K562 (cell line): ENCODE measurements around the gene PCDHGA7. TPM values are rescaled to one million over a fixed set of nuclear protein-coding genes. Genes with fewer than 3 reads are reported as not detected.

Experiments used
- ATAC-seq: fragments of 200-7000 bp; cut with Tn5 transposase; 3 replicates; pipeline ENCODE4 v1.9.1; 2020; ENCODE audit warnings: moderate library complexity
- BruUV-seq: library from RNA; stranded (reverse); fragments of 400-500 nt; replicated peaks from 2 replicates; lab custom pipeline; 2021; lab: Mats Ljungman, UMichigan
- CTCF ChIA-PET: fragments of 300-600 bp; formaldehyde crosslinking; extraction: SDS; loops from one replicate; lab custom pipeline; 2021; ENCODE audit warnings: low intra/inter-chr PET ratio; lab: Yijun Ruan, JAX
- POLR2A ChIA-PET: fragments of 300-600, 350-650 bp; sonication (Branson Sonifier 250); formaldehyde crosslinking; extraction: SDS; loops from one replicate; lab custom pipeline; 2021; ENCODE audit warnings: antibody characterized with exemption, inconsistent platforms; lab: Yijun Ruan, JAX
- DNase-seq, 4 experiments: peaks; one replicate each; pipeline versions ENCODE4 v3.0.0 to v3.0.0-alpha.2; 2011 to 2018; ENCODE audit warnings: low spot score in 3 of 4, mixed read lengths in 3 of 4; ENCODE audit errors: extremely low read depth in 1 of 4
- FAIRE-seq: peaks from 2 replicates; lab custom pipeline; 2011; peaks lifted over from hg19 to GRCh38; lab: Jason Lieb, UNC
- H2AFZ ChIP-seq: 2 replicates; pipeline ENCODE4 v1.6.0; 2011; ENCODE audit warnings: low read depth, low read length, control low read depth, inconsistent platforms
- H3K27ac ChIP-seq: fragments of 200-600 bp; 3 replicates; pipeline ENCODE4 v1.8.0; 2011; ENCODE audit warnings: low read depth, mild to moderate bottlenecking, control low read depth, inconsistent platforms, low read length, moderate library complexity, mixed read lengths; ENCODE audit errors: extremely low read depth
- H3K27me3 ChIP-seq, 2 experiments: fragments of 300-600 bp in 1 of 2; 2 replicates in 1 of 2; 3 replicates in 1 of 2; pipeline versions ENCODE4 v1.6.0 to v1.8.0; 2011; ENCODE audit warnings: inconsistent platforms in 2 of 2, low read length in 2 of 2, mild to moderate bottlenecking in 1 of 2, mixed read lengths in 1 of 2, moderate library complexity in 1 of 2; ENCODE audit not compliant: control insufficient read depth in 2 of 2, insufficient read depth in 2 of 2
- H3K36me3 ChIP-seq: fragments of 300-600 bp; 3 replicates; pipeline ENCODE4 v1.8.0; 2011; ENCODE audit warnings: mild to moderate bottlenecking, low read length, inconsistent platforms; ENCODE audit not compliant: control insufficient read depth, insufficient read depth
- H3K4me1 ChIP-seq, 2 experiments: fragments of 200-600 bp in 1 of 2; replicated peaks in 1 of 2; 2 replicates in 1 of 2; 3 replicates in 1 of 2; pipeline versions ENCODE4 v1.5.1 to v1.8.0; 2011; ENCODE audit warnings: inconsistent platforms in 2 of 2, low read length in 2 of 2, mild to moderate bottlenecking in 1 of 2, mixed read lengths in 1 of 2, moderate library complexity in 1 of 2; ENCODE audit not compliant: control insufficient read depth in 2 of 2, insufficient read depth in 2 of 2
- H3K4me2 ChIP-seq: 2 replicates; pipeline ENCODE4 v1.6.1; 2011; ENCODE audit warnings: low read length, control low read depth, inconsistent platforms, mixed read lengths; ENCODE audit not compliant: insufficient read depth
- H3K4me3 ChIP-seq: fragments of 200-600 bp; sonication (generic), shearing (Covaris generic); 2 replicates; pipeline ENCODE4 v1.5.1; 2016; ENCODE audit warnings: control low read depth, inconsistent platforms
- H3K79me2 ChIP-seq: fragments of 200-600 bp; 3 replicates; pipeline ENCODE4 v1.8.0; 2011; ENCODE audit warnings: low read length, inconsistent platforms; ENCODE audit not compliant: control insufficient read depth, insufficient read depth
- H3K9ac ChIP-seq, 2 experiments: 2 replicates each; pipeline versions ENCODE4 v1.6.0 to v1.6.1; 2011; ENCODE audit warnings: low read depth in 2 of 2, low read length in 2 of 2, control low read depth in 1 of 2, inconsistent platforms in 1 of 2, mild to moderate bottlenecking in 1 of 2, mixed read lengths in 1 of 2; ENCODE audit not compliant: insufficient read depth in 1 of 2
- H3K9me1 ChIP-seq: one replicate; pipeline ENCODE4 v1.6.0; 2011; ENCODE audit warnings: inconsistent platforms, mild to moderate bottlenecking, low read length, moderate library complexity; ENCODE audit not compliant: control insufficient read depth, insufficient read depth
- H3K9me3 ChIP-seq: replicated peaks from 2 replicates; pipeline ENCODE4 v1.5.1; 2011; ENCODE audit warnings: low read depth, low read length, inconsistent platforms; ENCODE audit not compliant: control insufficient read depth, insufficient read depth
- H4K20me1 ChIP-seq: replicated peaks from 2 replicates; pipeline ENCODE4 v1.6.1; 2011; ENCODE audit warnings: low read length, inconsistent platforms, mixed read lengths; ENCODE audit not compliant: control insufficient read depth, insufficient read depth
- REST ChIP-seq, 2 experiments: fragments of 450-650 bp; formaldehyde crosslinking in 1 of 2; IDR thresholded peaks; 2 replicates each; pipeline versions ENCODE4 v1.4.0 to v1.6.1; 2014 to 2020; ENCODE audit warnings: mild to moderate bottlenecking in 2 of 2, borderline replicate concordance in 1 of 2, low read depth in 1 of 2
- ZNF589 ChIP-seq: fragments of 200-800 bp; sonication (Bioruptor generic); IDR thresholded peaks from 2 replicates; pipeline ENCODE4 v1.6.1; 2016; ENCODE audit warnings: low read depth, missing genetic modification characterization, missing compliant biosample characterization
- WGBS: fragments of 100-300 bp; shearing (Covaris generic); methylation state at CpG from one replicate; pipeline ENCODE4 v1.1.6; 2016; ENCODE audit warnings: low coverage, mixed read lengths; ENCODE audit not compliant: insufficient coverage; ENCODE audit errors: missing lambda C conversion rate; 5-methylcytosine and 5-hydroxymethylcytosine counted together
- in situ Hi-C: fragments of 300-500 bp; cut with MboI; formaldehyde crosslinking; loops from 4 replicates; pipeline ENCODE4 v1.15.0; 2018; ENCODE audit warnings: inconsistent platforms, mixed read lengths
- intact Hi-C: fragments of 100-400 bp; cut with micrococcal nuclease; formaldehyde crosslinking; loops from 2 replicates; pipeline ENCODE4 v1.14.2; 2022
- polyA plus RNA-seq, 8 experiments: library from polyadenylated mRNA; depleted of rRNA in 4 of 8; stranded (reverse) in 5 of 8; unstranded in 3 of 8; fragments of >200 nt; fragmentation: Nextera tagmentation in 2 of 8; fragmentation: Illumina TruSeq in 1 of 8; extraction: Ambion mirVana in 2 of 8; extraction: Trizol in 1 of 8; gene quantifications; 2 replicates each; pipeline versions ENCODE4 v1.2.1 to v1.2.3, GENCODE V29; 2011 to 2014; ENCODE audit warnings: inconsistent platforms in 1 of 8, missing spikeins in 1 of 8
- total RNA-seq, 7 experiments: library from RNA; depleted of rRNA in 6 of 7; stranded (reverse); fragments of >200 nt in 6 of 7; fragmentation: Illumina TruSeq in 2 of 7; extraction: Trizol in 2 of 7; gene quantifications; 2 replicates each; pipeline versions ENCODE4 v1.2.1 to v1.2.3, GENCODE V29; 2011 to 2021; ENCODE audit warnings: low replicate concordance in 1 of 7
- TF ChIP-seq, protein P1 (sequence below), 2 experiments: IDR thresholded peaks; 2 replicates each; pipeline ENCODE4 v1.6.1; 2011; ENCODE audit warnings: borderline replicate concordance in 1 of 2, control low read depth in 1 of 2, low read depth in 1 of 2, low read length in 1 of 2, mild to moderate bottlenecking in 1 of 2, mixed read lengths in 1 of 2, moderate library complexity in 1 of 2; ENCODE audit not compliant: insufficient read depth in 1 of 2, insufficient read length in 1 of 2, poor library complexity in 1 of 2, severe bottlenecking in 1 of 2; ENCODE audit errors: extremely low read depth in 1 of 2

The PCDHGA7 gene
- total and polyA plus RNA-seq, 9 of the 15 experiments (the other 6 are each of a cell fraction or from before 2014, with no cell fraction given): 0.03 to 0.11 (median 0.06) TPM; not detected in 5

DNA sequence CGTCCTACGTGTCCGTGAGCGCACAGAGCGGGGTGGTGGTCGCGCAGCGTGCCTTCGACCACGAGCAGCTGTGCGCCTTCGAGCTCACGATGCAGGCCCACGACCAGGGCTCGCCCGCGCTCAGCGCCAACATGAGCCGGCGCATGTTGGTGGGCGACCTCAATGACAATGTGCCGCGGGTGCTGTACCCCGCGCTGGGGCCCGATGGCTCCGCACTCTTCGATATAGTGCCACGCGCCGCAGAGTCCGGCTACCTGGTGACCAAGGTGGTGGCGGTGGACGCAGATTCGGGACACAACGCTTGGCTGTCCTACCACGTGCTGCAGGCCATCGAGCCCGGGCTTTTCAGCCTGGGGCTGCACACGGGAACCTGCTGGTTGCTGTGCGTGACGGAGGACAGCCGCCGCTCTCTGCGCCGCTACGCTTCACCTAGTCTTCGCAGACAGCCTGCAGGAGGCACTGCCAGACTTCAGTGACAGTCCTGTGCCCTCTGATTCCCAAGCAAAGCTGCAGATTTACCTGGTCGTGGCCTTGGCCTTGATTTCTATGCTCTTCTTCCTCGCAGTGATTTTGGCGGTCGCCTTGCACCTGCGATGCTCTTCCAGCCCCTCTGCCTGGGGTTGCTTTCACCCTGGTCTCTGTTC lies 45.4 kb downstream of the PCDHGA7 start:
- Histone ChIP-seq H3K79me2 (no peaks in the 10 kb centered on the region), H3K9me1 (no peaks in the 10 kb centered on the region), H3K27ac (no peak overlapping the region), H2AFZ (no peak overlapping the region), H3K27me3 (peaks cover 10 to 43% of the 10 kb centered on the region in 2 experiments; a peak in 3 of 5 replicates), H3K4me2 (no peak overlapping the region), H3K9ac (no peak overlapping the region), H3K4me1 (peaks cover 0 to 25% of the 10 kb centered on the region in 2 experiments; a peak in 2 of 5 replicates), H3K36me3 (no peaks in the 10 kb centered on the region), H3K4me3 (no peak overlapping the region), H4K20me1 (no peaks in the 10 kb centered on the region), H3K9me3 (no peaks in the 10 kb centered on the region; the same call in 1 of the 2 replicates)
- 9% methylated on average over 53 of the region's 53 CpGs for WGBS
- intact Hi-C loops: no loop called here
- no peak for DNase-seq
- ChIA-PET POLR2A (interaction anchor here (0.7 kb wide), 1 partner anchor 80 kb away, joined by 4 read pairs; no protein-coding TSS in a partner anchor), CTCF (no interaction called here)
- in situ Hi-C loops: no loop called here
- ATAC-seq: no peak
- FAIRE-seq: no peak
- TF ChIP-seq REST (IDR thresholded peaks at IDR 0.05; ENCODE audit: borderline replicate concordance) (no peak), REST (CRISPR knock-in tag; IDR thresholded peaks at IDR 0.05; ENCODE audit: low read depth) (no peak), ZNF589 (CRISPR knock-in tag) (no peak)
- TF ChIP-seq, protein P1, sequence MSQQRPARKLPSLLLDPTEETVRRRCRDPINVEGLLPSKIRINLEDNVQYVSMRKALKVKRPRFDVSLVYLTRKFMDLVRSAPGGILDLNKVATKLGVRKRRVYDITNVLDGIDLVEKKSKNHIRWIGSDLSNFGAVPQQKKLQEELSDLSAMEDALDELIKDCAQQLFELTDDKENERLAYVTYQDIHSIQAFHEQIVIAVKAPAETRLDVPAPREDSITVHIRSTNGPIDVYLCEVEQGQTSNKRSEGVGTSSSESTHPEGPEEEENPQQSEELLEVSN (IDR thresholded peaks at IDR 0.05; ENCODE audit: borderline replicate concordance in 1 of 2, extremely low read depth in 1 of 2, insufficient read depth in 1 of 2, insufficient read length in 1 of 2, low read depth in 1 of 2, low read length in 1 of 2, poor library complexity in 1 of 2, severe bottlenecking in 1 of 2): peak in 1 of 2 experiments; percentile 9
- no TSS peak for BruUV-seq
